OCI-LY1 (cell line): ENCODE data around the gene LIMD2.

ENCODE experiments used
- H2AFZ ChIP-seq: fragments of 200-600 bp; sonication (generic), shearing (Covaris generic); 2 replicates; pipeline ENCODE4 v1.6.0; 2014; ENCODE audit warnings: antibody characterized with exemption, mild to moderate bottlenecking, low read length
- H3F3A ChIP-seq: fragments of 200-600 bp; sonication (generic), shearing (Covaris generic); 2 replicates; pipeline ENCODE4 v1.6.0; 2014; ENCODE audit warnings: mild to moderate bottlenecking, antibody characterized with exemption, low read length, moderate library complexity; ENCODE audit not compliant: insufficient read depth
- H3K27ac ChIP-seq: fragments of 200-600 bp; sonication (generic); 2 replicates; pipeline ENCODE4 v1.5.1; 2014; ENCODE audit warnings: low read length, mixed run types, mild to moderate bottlenecking, low read depth; ENCODE audit not compliant: poor library complexity, severe bottlenecking
- H3K27me3 ChIP-seq: fragments of 200-600 bp; sonication (generic); 2 replicates; pipeline ENCODE4 v1.6.0; 2014; ENCODE audit warnings: antibody characterized with exemption, mild to moderate bottlenecking, low read length, moderate library complexity; ENCODE audit not compliant: insufficient read depth
- H3K36me3 ChIP-seq: fragments of 200-600 bp; sonication (generic); 2 replicates; pipeline ENCODE4 v1.6.1; 2014; ENCODE audit warnings: mild to moderate bottlenecking, antibody characterized with exemption, low read length, moderate library complexity, mixed read lengths; ENCODE audit not compliant: insufficient read depth
- H3K4me1 ChIP-seq: fragments of 200-600 bp; sonication (generic); 2 replicates; pipeline ENCODE4 v1.5.1; 2014; ENCODE audit warnings: mild to moderate bottlenecking, low read length, moderate library complexity; ENCODE audit not compliant: insufficient read depth, severe bottlenecking
- H3K4me2 ChIP-seq: fragments of 200-600 bp; sonication (generic), shearing (Covaris generic); 2 replicates; pipeline ENCODE4 v1.6.1; 2014; ENCODE audit warnings: low read length
- H3K4me3 ChIP-seq: fragments of 200-600 bp; sonication (generic); 2 replicates; pipeline ENCODE4 v1.5.1; 2014; ENCODE audit warnings: low read length, low read depth, mild to moderate bottlenecking, mixed read lengths; ENCODE audit not compliant: poor library complexity, severe bottlenecking
- H3K79me2 ChIP-seq: fragments of 200-600 bp; shearing (Covaris generic); 2 replicates; pipeline ENCODE4 v1.6.1; 2016; ENCODE audit warnings: mixed run types, low read length, mixed read lengths; ENCODE audit not compliant: insufficient read depth
- H3K9ac ChIP-seq: fragments of 200-600 bp; sonication (generic), shearing (Covaris generic); 2 replicates; pipeline ENCODE4 v1.6.1; 2014; ENCODE audit warnings: mild to moderate bottlenecking, low read length, mixed read lengths
- H3K9me2 ChIP-seq: fragments of 200-600 bp; sonication (generic), shearing (Covaris generic); 2 replicates; pipeline ENCODE4 v1.6.1; 2014; ENCODE audit warnings: low read depth, mild to moderate bottlenecking, low read length, mixed read lengths
- H3K9me3 ChIP-seq: fragments of 200-600 bp; shearing (Covaris generic); 2 replicates; pipeline ENCODE4 v1.6.1; 2014; ENCODE audit warnings: low read length, mixed read lengths
- H4K20me1 ChIP-seq: fragments of 200-600 bp; sonication (generic), shearing (Covaris generic); 2 replicates; pipeline ENCODE4 v1.6.0; 2016; ENCODE audit warnings: mild to moderate bottlenecking, low read length; ENCODE audit not compliant: insufficient read depth
- CTCF ChIP-seq: fragments of 200-600 bp; sonication (generic), shearing (Covaris generic); IDR thresholded peaks from 2 replicates; pipeline ENCODE4 v1.5.1; 2017; ENCODE audit warnings: mild to moderate bottlenecking, antibody characterized with exemption, low read length, moderate library complexity, mixed read lengths
- EZH2 ChIP-seq: fragments of 200-600 bp; sonication (generic), shearing (Covaris generic); IDR thresholded peaks from 2 replicates; pipeline ENCODE4 v1.8.0; 2017; ENCODE audit warnings: borderline replicate concordance, mixed run types, mild to moderate bottlenecking, antibody characterized with exemption, low read length, moderate library complexity, mixed read lengths

LIMD2 gene

GRCh38 chr17:63658366-63658765, 41.6 kb downstream of the LIMD2 start:
- H3K4me1 ChIP-seq = no peaks in the 10 kb centered on the region
- no peak overlapping the region for H3K27ac ChIP-seq
- TF ChIP-seq CTCF (no peak), EZH2 (no peak)
- no peaks in the 10 kb centered on the region for H3K9me3 ChIP-seq
- no peaks in the 10 kb centered on the region for H4K20me1 ChIP-seq
- H3K4me3 ChIP-seq = no peak overlapping the region
- H3K79me2 ChIP-seq = no peaks in the 10 kb centered on the region
- H3K36me3 ChIP-seq = peaks cover 29% of the 10 kb centered on the region; the same call in 1 of the 2 replicates
- H3K4me2 ChIP-seq = no peak overlapping the region
- H3K27me3 ChIP-seq = no peaks in the 10 kb centered on the region
- H2AFZ ChIP-seq = no peak overlapping the region
- H3K9ac ChIP-seq = no peak overlapping the region
- H3K9me2 ChIP-seq = no peaks in the 10 kb centered on the region
- no peaks in the 10 kb centered on the region for H3F3A ChIP-seq

- no peak overlapping the region for H2AFZ ChIP-seq
- no peak overlapping the region for H3K4me3 ChIP-seq
- H3K36me3 ChIP-seq = peaks cover 29% of the 10 kb centered on the region; the same call in 1 of the 2 replicates
- H4K20me1 ChIP-seq = no peaks in the 10 kb centered on the region
- no peaks in the 10 kb centered on the region for H3K9me2 ChIP-seq
- no peak overlapping the region for H3K4me2 ChIP-seq
- H3K9me3 ChIP-seq = no peaks in the 10 kb centered on the region
- no peaks in the 10 kb centered on the region for H3F3A ChIP-seq
- TF ChIP-seq CTCF (no peak), EZH2 (no peak)
- no peaks in the 10 kb centered on the region for H3K27me3 ChIP-seq
- no peak overlapping the region for H3K27ac ChIP-seq
- no peaks in the 10 kb centered on the region for H3K79me2 ChIP-seq
- no peaks in the 10 kb centered on the region for H3K4me1 ChIP-seq
- H3K9ac ChIP-seq = no peak overlapping the region
Observed at GRCh38 chr17:63657786-63658185, 42.1 kb downstream of the LIMD2 start.

- Histone ChIP-seq H3K9me3 (no peaks in the 10 kb centered on the region), H3K79me2 (no peaks in the 10 kb centered on the region), H3K9ac (no peak overlapping the region), H3K4me3 (no peak overlapping the region), H3K27ac (no peak overlapping the region), H3K4me2 (no peak overlapping the region), H4K20me1 (no peaks in the 10 kb centered on the region), H3F3A (no peaks in the 10 kb centered on the region), H3K9me2 (no peaks in the 10 kb centered on the region), H3K36me3 (peaks cover 20% of the 10 kb centered on the region; the same call in 1 of the 2 replicates), H2AFZ (no peak overlapping the region), H3K4me1 (no peaks in the 10 kb centered on the region), H3K27me3 (no peaks in the 10 kb centered on the region)
- TF ChIP-seq EZH2 (no peak), CTCF (no peak)
Observed at GRCh38 chr17:63653050-63653449, 46.9 kb downstream of the LIMD2 start.
